ENCODE results near the gene KCNJ12. TPM values are rescaled to one million over a fixed set of nuclear protein-coding genes. Genes with fewer than 3 reads are reported as not detected.
"Not testable (repeated sequence)": the region's sequence is repeated elsewhere in the genome, so short reads cannot be mapped to it uniquely, and the experiment has no call there.

KCNJ12 gene
- polyA plus RNA-seq, 3 donors = 5.3 to 8.0 (median 5.4) TPM

- not testable (repeated sequence) for DNase-seq (ENCODE audit: low read depth in 3 of 3, low spot score in 2 of 3)
Measured at GRCh38 chr17:21436883-21437836, 61.0 kb downstream of the KCNJ12 start.

DNA sequence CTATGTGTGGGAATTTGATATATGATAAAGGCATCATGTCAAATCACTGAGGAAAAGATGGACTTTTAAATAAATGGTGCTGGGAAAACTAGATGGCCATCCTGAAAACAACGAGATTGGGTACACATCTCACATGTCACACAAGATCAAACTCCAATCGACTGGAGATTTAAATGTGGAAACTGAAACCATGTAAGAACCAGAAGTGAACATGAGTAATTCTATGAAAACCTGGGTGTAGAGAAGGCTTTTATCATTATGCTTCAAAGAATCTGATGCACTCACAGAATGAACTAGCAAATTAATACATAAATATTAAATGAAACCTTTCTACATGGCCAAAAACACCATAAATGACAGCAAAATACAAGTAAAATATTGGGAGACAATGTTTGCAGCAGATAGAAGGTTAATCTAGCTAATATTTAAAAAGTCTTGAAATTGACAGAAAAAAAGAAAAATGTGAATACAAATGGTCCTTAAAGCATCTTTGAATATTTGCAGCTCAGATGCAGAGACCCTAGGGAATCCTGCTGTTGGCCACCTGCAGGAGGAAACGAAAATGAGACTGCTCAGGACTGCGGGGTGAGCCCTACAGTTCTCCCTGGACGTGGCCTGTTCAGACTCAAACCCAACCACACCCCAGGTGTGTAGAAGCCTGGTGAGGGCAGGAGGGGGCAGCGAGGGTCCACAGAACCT, 62.3 kb downstream of the KCNJ12 start:
- DNase-seq (ENCODE audit: low read depth in 3 of 3, low spot score in 2 of 3) = not testable (repeated sequence)

DNA sequence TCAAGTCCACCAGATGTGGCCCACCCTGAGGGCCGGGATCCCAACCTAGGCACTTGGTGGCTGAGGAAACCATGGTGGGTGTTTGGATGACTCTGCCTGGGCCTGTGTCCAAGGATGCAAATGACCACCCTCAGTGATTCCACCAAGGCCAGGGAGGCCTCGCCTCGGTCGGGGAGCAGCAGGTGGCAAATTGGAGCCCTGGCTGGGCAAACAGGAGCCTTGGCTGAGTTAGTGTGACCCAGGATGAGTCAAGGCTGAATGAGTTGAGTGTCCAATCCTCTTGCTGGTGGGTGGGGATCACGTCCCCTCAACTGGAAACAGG, 62.8 kb downstream of the KCNJ12 start:
- DNase-seq (ENCODE audit: low read depth in 3 of 3, low spot score in 2 of 3) = not testable (repeated sequence)

DNA sequence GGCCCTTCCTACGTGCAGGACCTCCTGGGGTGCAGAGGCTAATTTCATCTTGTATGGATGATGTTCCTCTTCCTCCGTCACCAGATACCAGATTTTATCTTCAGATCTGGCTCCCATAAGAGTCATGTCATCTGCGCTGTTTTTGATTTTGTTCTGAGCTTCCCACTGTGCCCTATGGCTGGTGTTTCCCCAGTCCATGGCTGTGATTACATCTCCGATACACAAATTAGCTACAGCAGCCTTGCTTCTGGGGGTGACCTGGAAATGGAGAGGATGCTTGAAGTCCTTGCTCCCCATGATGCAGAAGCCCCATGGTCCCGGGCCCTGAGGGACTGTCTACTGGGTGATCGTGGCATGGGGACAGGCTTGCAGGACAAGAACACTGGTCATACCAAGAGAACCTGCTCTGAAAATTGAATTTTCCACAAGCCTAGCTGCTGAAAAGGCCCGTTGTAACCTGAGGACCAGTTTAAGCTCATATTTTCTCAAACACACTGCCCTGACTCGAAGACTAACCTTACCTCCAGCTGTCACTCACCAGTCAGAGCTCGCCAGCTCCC, 69.0 kb downstream of the KCNJ12 start:
- no peak for DNase-seq (ENCODE audit: low read depth in 3 of 3, low spot score in 2 of 3)

GRCh38 chr17:21447552-21447951, 71.4 kb downstream of the KCNJ12 start:
- DNase-seq (ENCODE audit: low read depth in 3 of 3, low spot score in 2 of 3) = not testable (repeated sequence)

GRCh38 chr17:21449891-21450290, 73.7 kb downstream of the KCNJ12 start:
- DNase-seq (ENCODE audit: low read depth in 3 of 3, low spot score in 2 of 3) = not testable (repeated sequence)

GRCh38 chr17:21451975-21452374, 75.8 kb downstream of the KCNJ12 start:
- no peak for DNase-seq (ENCODE audit: low read depth in 3 of 3, low spot score in 2 of 3)

GRCh38 chr17:21452377-21453143, 76.4 kb downstream of the KCNJ12 start:
- peak in 1 of 3 donors; percentile 46 for DNase-seq (ENCODE audit: low read depth in 3 of 3, low spot score in 2 of 3)

DNA sequence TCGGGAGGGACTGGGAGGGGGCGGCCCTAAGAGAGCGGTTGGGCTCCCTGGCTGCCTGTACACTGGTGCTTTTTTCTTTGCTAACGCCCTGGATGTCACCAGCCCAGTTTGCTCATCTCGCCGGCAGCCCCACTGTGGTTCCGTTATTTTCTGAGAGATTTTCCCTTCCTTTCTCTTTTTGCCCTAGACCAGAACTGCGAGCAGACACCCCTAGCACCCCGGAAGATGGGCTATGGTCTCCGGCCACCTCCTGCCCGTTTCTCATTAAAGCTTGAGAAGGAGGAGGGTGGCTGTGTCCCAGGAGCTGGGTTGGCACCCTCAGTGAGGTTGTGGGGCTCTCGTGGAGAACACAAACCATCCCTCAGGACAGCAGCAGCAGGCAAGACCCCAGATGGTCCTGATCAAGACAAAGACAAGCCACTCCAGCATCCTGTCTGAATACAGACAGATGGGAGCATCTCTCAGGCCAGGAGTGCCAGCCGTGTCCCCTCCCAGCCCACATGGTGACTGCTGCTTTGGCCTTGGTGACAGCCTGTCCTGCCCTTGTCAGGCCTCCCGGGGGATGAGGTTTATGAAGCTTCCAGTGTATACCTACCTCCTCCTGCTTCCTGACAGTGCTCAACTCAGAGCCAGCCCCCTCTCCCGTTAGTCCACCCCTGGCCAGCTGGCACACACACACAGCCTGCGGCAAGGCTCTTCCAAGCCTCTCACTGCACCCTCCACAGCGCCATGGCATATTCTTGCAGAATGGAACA, 77.2 kb downstream of the KCNJ12 start:
- DNase-seq (ENCODE audit: low read depth in 3 of 3, low spot score in 2 of 3) = no peak

DNA sequence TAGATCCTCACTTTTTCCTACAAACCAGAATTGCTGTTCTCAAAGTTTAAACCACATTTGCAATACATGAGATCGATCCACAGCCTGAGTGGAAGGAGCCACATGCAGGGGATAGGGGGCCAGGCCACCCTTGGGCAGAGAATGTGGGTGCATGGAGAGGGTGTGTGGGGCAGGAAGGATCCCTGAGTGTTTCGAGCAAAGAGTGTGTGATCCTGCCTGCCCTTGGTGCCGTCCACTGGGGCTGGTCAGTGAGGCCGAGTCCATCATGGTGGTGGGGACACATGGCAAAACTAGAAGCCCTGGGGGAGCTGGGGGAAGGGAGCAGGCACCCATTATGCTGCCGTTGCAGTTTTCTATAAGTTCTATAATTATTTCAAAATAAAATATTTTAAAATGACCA, 77.8 kb downstream of the KCNJ12 start:
- DNase-seq (ENCODE audit: low read depth in 3 of 3, low spot score in 2 of 3) = not testable (repeated sequence)

DNA sequence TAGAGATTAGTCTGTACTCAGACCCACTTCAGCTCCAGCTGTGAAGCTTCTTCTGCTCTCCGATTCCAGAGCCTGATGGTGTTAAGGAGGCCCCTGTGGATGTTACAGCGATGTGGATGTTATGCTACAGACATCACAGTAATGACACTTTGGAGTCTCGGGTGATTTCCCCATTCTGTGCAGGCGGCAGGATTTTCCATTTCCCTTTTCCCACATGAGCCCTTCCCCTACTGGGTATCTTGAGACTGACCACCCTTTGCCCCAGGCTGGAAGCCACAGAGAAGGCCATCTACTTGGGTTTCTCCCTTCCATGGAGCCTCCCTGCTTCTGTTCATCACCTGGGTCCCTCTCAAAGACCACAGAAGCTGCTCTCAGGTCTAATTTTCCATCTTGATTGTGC, 78.3 kb downstream of the KCNJ12 start:
- no peak for DNase-seq (ENCODE audit: low read depth in 3 of 3, low spot score in 2 of 3)

DNA sequence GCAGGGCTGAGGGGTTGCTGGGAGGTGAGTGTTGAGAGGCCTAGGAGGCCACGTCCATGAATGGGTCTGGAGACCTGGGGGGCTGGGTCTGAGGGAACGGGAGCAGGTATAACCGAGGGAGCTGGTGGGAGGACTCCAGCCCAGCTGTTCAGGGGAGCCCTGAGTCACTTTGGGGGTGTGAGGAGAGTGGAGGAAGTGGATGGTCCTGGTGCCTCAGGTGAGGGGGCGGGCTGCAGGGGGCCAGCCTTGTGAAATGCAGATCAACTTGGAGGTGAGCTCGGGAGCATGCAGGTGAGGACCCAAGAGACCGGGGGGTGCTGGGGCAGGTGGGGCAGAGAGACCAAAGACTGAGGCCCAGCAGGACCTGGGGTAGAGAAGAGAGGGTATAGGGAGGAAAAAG, 79.6 kb downstream of the KCNJ12 start:
- DNase-seq (ENCODE audit: low read depth in 3 of 3, low spot score in 2 of 3) = no peak

DNA sequence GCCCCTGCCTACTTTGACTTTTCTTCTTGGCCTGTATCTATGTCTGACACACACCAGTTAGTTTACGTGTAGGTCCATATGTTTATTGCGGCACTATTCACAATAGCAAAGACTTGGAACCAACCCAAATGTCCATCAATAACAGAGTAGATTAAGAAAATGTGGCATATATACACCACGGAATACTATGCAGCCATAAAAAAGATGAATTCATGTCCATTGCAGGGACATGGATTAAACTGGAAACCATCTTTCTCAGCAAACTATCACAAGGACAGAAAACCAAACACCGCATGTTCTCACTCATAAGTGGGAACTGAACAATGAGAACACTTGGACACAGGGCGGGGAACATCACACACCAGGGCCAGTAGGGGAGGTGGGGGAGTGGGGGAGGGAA, 80.3 kb downstream of the KCNJ12 start:
- DNase-seq (ENCODE audit: low read depth in 3 of 3, low spot score in 2 of 3) = not testable (repeated sequence)

DNA sequence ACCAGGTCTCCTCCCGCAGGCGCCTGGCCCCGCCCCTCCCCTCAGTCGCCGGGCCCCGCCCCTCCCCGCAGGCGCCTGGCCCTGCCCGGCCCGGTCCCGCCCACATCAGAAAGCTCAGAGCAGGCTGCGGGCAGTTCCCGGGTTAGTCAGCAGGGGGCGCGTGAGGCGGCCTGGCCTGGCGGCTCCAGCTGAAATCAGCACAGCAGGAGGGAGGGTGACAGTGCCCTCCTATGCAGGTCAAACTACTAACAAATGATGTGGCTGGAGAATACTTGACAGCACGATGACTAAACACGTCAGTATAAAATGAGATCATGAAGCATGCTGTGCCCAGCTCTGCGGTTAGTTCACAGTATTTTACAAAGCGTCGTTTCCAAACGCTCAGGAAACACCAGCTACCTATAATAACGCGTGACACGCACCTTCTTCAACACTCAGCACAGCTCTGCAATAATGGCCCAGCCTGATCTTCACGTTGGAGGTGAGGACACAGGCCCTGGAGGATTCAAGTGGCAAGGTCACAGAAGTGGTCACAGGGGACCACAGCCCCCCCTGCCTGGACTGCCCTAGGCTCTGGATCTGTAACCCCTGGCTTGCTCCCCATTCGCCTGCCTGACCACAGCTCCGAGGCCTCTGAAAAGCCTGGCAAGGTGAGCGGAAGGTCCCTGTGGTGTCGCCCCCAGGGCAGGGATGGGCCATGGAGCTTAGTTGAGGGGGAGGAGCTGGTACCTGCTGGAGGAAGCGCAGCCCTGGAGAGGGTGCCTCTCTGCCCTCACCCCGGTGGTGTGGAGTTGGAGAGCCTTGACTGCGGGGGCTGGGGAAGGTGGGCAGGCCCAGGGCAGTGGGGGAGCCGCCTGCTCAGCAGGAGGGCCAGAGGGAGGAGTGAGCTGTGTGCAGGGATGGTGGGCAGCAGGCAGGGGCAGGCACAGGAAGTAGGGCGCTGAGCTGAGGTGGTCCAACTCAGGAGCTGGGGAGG, 81.2 kb downstream of the KCNJ12 start:
- peak; percentile 70 to 73 (median 71) for DNase-seq (ENCODE audit: low read depth in 3 of 3, low spot score in 2 of 3)

- no peak for DNase-seq (ENCODE audit: low read depth in 3 of 3, low spot score in 2 of 3)
Measured at GRCh38 chr17:21458054-21458453, 81.9 kb downstream of the KCNJ12 start.

GRCh38 chr17:21459536-21459935, 83.4 kb downstream of the KCNJ12 start:
- no peak for DNase-seq (ENCODE audit: low read depth in 3 of 3, low spot score in 2 of 3)

DNA sequence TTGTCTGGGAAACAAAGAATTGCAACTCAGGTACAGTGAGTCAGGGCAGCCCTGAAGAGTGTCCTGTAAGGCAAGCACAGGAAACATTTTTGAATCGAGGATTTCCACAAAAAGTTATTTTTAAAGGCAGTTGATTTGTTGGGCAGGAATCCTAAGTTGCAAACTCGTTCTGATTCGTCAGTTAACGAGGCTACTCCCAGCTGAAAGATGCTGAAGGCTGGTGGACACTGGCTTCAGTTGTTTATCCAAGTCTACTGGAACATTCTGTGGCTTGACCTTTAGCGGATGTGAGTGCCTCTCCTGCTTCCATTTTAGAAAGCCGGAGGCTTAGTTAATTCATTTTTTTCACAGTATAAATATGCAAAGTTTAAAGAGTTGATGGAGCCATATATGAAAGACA, 84.2 kb downstream of the KCNJ12 start:
- no peak for DNase-seq (ENCODE audit: low read depth in 3 of 3, low spot score in 2 of 3)

DNA sequence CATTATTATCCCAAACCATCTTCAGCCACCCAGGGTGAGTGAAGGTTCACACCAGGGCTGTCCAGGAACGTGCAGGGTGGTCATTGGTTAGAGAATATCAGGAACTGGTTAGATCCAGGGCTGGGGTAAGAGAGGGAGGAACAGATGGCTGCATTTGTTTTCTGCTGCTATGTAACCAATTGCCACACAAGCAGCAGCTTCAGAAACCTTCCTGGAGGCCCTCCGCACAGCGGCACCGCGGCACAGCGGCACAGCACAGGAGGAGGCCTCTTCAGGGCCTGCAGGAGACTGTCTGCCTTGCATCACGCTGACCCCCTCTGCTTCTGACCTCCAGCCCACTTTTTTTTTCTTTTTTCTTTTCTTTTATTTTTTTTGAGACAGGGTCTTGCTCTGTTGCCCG, 86.1 kb downstream of the KCNJ12 start:
- DNase-seq (ENCODE audit: low read depth in 3 of 3, low spot score in 2 of 3) = no peak

DNA sequence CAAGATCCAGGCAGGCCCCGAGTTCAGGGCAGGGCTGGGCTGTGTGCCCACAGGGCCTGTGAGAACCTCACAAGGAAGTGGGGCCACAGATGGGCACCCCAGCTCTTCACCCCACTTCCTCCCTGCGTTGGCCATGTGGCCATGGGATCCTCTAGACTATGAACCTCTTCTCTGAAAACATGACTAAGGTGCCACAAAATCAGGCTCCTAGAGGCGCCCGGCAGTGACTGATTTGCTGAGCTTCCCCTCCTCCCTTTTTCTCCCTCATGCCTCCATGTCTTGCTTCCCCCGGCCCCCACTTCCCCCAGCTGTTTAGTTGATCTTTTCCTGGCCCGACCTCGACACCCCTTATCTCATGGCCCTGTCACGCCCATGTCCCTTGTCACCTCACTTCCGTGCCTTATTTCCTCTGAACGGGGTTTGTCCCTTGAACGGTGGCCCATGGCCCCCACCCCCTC, 87.1 kb downstream of the KCNJ12 start:
- no peak for DNase-seq (ENCODE audit: low read depth in 3 of 3, low spot score in 2 of 3)
